ENCODE measurements around the gene PAX6. TPM values are rescaled to one million over a fixed set of nuclear protein-coding genes. Genes with fewer than 3 reads are reported as not detected.

Gene PAX6
- total RNA-seq, 3 donors from 2014 or later = 0.88 TPM; not detected in 2

DNA sequence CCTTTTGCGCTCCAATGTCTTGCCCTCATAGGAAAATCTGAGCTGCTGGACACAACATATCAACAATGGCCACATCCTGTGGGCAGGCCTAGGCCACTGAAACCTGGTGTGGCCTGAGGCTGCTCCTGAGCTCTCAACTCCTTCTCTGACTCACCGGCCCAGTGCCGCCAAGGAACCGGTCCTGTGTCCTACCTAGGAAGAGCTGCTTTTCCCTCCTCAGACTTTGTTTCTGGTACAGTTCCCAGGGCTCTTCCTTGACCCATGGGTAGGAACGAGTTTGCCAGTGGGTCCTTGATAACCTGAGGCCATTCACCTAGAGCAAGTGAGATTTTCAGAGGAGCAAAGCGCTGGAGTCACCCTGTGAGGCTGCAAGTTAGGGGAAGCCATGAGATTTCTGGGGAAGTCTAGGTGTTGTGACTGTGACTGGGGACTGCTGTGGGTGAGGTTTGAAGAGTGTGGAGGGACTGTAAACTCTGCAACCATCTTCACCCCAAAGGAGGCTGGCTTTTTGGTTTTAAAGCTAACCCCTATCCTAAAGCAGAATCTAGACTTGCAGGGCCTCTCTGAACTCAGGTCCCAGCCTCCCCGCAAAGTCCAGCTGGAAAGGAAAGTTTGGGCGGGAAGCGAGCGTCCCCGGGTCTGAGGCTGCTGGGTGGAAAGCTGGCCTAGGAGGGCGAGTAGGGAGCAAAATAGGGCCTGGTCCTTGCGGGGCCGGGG lies 12.0 kb upstream of the PAX6 start:
- Histone ChIP-seq H3K4me3 (no peak overlapping the region), H3K4me1 (no peaks in the 10 kb centered on the region), H3K9me3 (no peaks in the 10 kb centered on the region), H3K27me3 (peaks cover 19 to 100% of the 10 kb centered on the region in 2 donors), H3K36me3 (no peaks in the 10 kb centered on the region), H3K27ac (no peak overlapping the region)
- DNase-seq (ENCODE audit: low spot score in 2 of 2) = no peak
- intact Hi-C loops (cut with DNase I; ENCODE audit: low total_unique reads) = no loop called here
- TF ChIP-seq, protein P1, sequence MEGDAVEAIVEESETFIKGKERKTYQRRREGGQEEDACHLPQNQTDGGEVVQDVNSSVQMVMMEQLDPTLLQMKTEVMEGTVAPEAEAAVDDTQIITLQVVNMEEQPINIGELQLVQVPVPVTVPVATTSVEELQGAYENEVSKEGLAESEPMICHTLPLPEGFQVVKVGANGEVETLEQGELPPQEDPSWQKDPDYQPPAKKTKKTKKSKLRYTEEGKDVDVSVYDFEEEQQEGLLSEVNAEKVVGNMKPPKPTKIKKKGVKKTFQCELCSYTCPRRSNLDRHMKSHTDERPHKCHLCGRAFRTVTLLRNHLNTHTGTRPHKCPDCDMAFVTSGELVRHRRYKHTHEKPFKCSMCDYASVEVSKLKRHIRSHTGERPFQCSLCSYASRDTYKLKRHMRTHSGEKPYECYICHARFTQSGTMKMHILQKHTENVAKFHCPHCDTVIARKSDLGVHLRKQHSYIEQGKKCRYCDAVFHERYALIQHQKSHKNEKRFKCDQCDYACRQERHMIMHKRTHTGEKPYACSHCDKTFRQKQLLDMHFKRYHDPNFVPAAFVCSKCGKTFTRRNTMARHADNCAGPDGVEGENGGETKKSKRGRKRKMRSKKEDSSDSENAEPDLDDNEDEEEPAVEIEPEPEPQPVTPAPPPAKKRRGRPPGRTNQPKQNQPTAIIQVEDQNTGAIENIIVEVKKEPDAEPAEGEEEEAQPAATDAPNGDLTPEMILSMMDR (IDR thresholded peaks at IDR 0.05) = no peak
- TF ChIP-seq POLR2AphosphoS5 (IDR thresholded peaks at IDR 0.05) (no peak), POLR2A (IDR thresholded peaks at IDR 0.05) (no peak)

GRCh38 chr11:31822175-31822926 lies 11.2 kb upstream of the PAX6 start:
- no peak overlapping the region for H3K4me3 ChIP-seq
- TF ChIP-seq POLR2AphosphoS5 (IDR thresholded peaks at IDR 0.05) = no peak
- TF ChIP-seq, protein P1 (IDR thresholded peaks at IDR 0.05) = no peak
- DNase-seq (ENCODE audit: low spot score in 2 of 2) = no peak
- H3K9me3 ChIP-seq = no peaks in the 10 kb centered on the region
- H3K27me3 ChIP-seq = peaks cover 22 to 100% of the 10 kb centered on the region in 2 donors
- intact Hi-C loops (cut with DNase I; ENCODE audit: low total_unique reads) = no loop called here
- no peak overlapping the region for H3K27ac ChIP-seq
- H3K36me3 ChIP-seq = no peaks in the 10 kb centered on the region
- peaks cover 3 to 6% of the 10 kb centered on the region in 2 donors for H3K4me1 ChIP-seq

- H3K4me1 ChIP-seq = peaks cover 8 to 11% of the 10 kb centered on the region in 2 donors
- no peak for DNase-seq (ENCODE audit: low spot score in 2 of 2)
- intact Hi-C loops (cut with DNase I; ENCODE audit: low total_unique reads) = no loop called here
- H3K27me3 ChIP-seq = peaks cover 25 to 100% of the 10 kb centered on the region in 2 donors
- H3K36me3 ChIP-seq = no peaks in the 10 kb centered on the region
- no peak overlapping the region for H3K27ac ChIP-seq
- H3K4me3 ChIP-seq = no peak overlapping the region
- TF ChIP-seq POLR2AphosphoS5 (IDR thresholded peaks at IDR 0.05) (no peak), POLR2A (IDR thresholded peaks at IDR 0.05) (no peak)
- TF ChIP-seq, protein P1 (IDR thresholded peaks at IDR 0.05) = no peak
- H3K9me3 ChIP-seq = no peaks in the 10 kb centered on the region
Measured at GRCh38 chr11:31821766-31822165, 10.6 kb upstream of the PAX6 start.

GRCh38 chr11:31821235-31821764 lies 10.2 kb upstream of the PAX6 start:
- peaks cover 10 to 16% of the 10 kb centered on the region in 2 donors for H3K4me1 ChIP-seq
- DNase-seq (ENCODE audit: low spot score in 2 of 2) = no peak
- peaks cover 24 to 100% of the 10 kb centered on the region in 2 donors for H3K27me3 ChIP-seq
- no peaks in the 10 kb centered on the region for H3K9me3 ChIP-seq
- intact Hi-C loops (cut with DNase I; ENCODE audit: low total_unique reads) = no loop called here
- no peak overlapping the region for H3K27ac ChIP-seq
- TF ChIP-seq POLR2A (IDR thresholded peaks at IDR 0.05) (no peak), POLR2AphosphoS5 (IDR thresholded peaks at IDR 0.05) (no peak)
- TF ChIP-seq, protein P1 (IDR thresholded peaks at IDR 0.05) = no peak
- no peak overlapping the region for H3K4me3 ChIP-seq
- H3K36me3 ChIP-seq = no peaks in the 10 kb centered on the region

DNA sequence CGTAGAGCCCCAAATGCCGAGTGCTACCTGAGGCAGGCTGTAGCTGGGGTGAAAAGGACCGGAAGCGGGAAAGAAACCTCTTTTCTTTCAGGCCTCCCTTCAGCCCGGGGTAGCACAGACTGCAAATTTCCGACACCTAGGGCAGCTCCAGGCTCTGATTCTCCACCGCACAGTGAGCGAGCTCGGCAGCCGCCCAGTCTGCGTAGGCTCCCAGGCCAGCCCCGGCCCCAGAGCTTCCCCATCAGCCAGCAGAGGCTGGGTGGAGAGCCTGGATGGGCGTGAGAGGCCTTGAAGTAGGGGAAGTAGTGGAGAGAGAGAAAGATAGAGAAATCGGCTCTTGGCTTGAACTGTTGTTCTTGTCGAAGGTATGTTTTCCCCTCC lies 9.3 kb upstream of the PAX6 start:
- intact Hi-C loops (cut with DNase I; ENCODE audit: low total_unique reads) = no loop called here
- Histone ChIP-seq H3K36me3 (no peaks in the 10 kb centered on the region), H3K4me3 (no peak overlapping the region), H3K9me3 (no peaks in the 10 kb centered on the region), H3K27me3 (peaks cover 20 to 100% of the 10 kb centered on the region in 2 donors), H3K4me1 (peaks cover 10 to 23% of the 10 kb centered on the region in 2 donors), H3K27ac (no peak overlapping the region)
- no peak for TF ChIP-seq POLR2AphosphoS5 (IDR thresholded peaks at IDR 0.05)
- DNase-seq (ENCODE audit: low spot score in 2 of 2) = no peak

All from breast epithelium (tissue), 4 donors.